SK-N-MC (cell line): ENCODE results near the gene ABHD13.

Source experiments
- DNase-seq: peaks from one replicate; pipeline ENCODE4 v3.0.0-alpha.2; 2011; ENCODE audit warnings: low read depth, low spot score
- H3K27ac ChIP-seq: fragments of 200-600 bp; sonication (generic); 2 replicates; pipeline ENCODE4 v1.5.1; 2016; ENCODE audit warnings: mixed run types
- H3K36me3 ChIP-seq: fragments of 200-600 bp; sonication (generic); 2 replicates; pipeline ENCODE4 v1.6.1; 2017; ENCODE audit warnings: antibody characterized with exemption, low read length, mixed read lengths; ENCODE audit not compliant: insufficient read depth
- H3K4me3 ChIP-seq: fragments of 200-600 bp; sonication (generic); 2 replicates; pipeline ENCODE4 v1.5.1; 2016
- H3K9ac ChIP-seq: fragments of 200-600 bp; sonication (generic); 2 replicates; pipeline ENCODE4 v1.8.0; 2017; ENCODE audit warnings: mixed run types, mixed read lengths; ENCODE audit not compliant: insufficient read length
- H3K9me3 ChIP-seq: fragments of 200-600 bp; sonication (generic); 2 replicates; pipeline ENCODE4 v1.6.1; 2017; ENCODE audit warnings: low read depth, mild to moderate bottlenecking, antibody characterized with exemption, low read length, moderate library complexity, mixed read lengths
- EZH2 ChIP-seq: fragments of 200-600 bp; sonication (generic); IDR thresholded peaks from one replicate; pipeline ENCODE4 v1.6.1; 2017; ENCODE audit warnings: antibody characterized with exemption
- FOXP2 ChIP-seq: optimal IDR thresholded peaks from 2 replicates; pipeline ENCODE3; 2011; ENCODE audit warnings: mild to moderate bottlenecking, moderate library complexity; ENCODE audit not compliant: insufficient read depth; ENCODE audit errors: extremely low read length, control extremely low read depth
- POLR2AphosphoS5 ChIP-seq: IDR thresholded peaks from 2 replicates; pipeline ENCODE4 v1.6.1; 2012; ENCODE audit warnings: mild to moderate bottlenecking, low read depth, low read length, borderline replicate concordance

The ABHD13 gene

DNA sequence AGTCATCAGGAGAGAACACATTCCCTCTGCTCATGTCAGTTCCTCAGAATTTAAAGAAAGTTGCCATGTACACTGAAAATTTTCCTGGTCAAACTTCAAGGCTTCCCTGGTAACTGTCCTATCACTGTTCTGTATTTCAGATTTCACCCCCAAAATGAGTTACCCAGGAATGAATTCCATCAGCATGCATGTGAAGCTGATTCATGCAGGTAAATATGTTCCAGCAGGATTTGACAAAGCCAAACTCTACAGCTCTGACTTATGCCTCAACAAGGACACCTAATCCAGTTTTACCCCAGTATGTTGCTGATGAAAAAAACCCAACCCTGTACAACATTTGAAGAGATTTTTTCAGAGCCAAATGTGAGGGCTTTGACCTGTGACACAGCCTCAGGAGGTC, 24.4 kb upstream of the ABHD13 start:
- DNase-seq, result no peak
- no peak overlapping the region for H3K4me3 ChIP-seq
- no peaks in the 10 kb centered on the region for H3K36me3 ChIP-seq
- H3K9me3 ChIP-seq, result no peaks in the 10 kb centered on the region
- no peak for TF ChIP-seq POLR2AphosphoS5
- TF ChIP-seq FOXP2, result no peak
- TF ChIP-seq EZH2, result no peak
- H3K9ac ChIP-seq, result no peak overlapping the region
- H3K27ac ChIP-seq, result no peak overlapping the region

DNA sequence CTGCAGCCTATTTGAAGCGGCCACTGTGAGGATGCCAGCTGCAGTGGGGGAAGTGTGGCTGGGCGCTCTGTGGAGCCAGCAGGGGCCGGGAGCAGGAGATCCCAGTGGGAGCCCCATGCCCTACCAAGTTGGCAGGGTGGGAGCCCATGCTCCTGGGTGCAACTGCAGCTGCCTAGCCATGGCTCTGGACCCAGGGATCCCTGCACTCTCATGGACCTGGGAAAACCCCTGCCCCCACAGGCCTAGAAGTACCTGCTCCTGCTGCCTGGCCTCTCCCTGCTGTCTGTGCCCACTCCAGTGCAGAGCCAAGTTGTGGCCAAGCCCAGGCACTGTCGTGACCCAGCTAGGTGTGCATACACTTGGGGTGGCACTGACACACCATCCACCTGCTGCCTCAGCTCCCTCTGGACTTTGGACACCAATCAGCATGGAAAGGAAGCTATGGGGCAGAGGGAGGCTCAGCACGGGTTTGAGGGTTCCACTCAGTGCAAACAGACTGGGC, 23.7 kb upstream of the ABHD13 start:
- H3K9ac ChIP-seq, result no peak overlapping the region
- H3K4me3 ChIP-seq, result no peak overlapping the region
- DNase-seq, result no peak
- no peaks in the 10 kb centered on the region for H3K36me3 ChIP-seq
- no peak for TF ChIP-seq POLR2AphosphoS5
- no peak for TF ChIP-seq EZH2
- H3K27ac ChIP-seq, result no peak overlapping the region
- H3K9me3 ChIP-seq, result no peaks in the 10 kb centered on the region

DNA sequence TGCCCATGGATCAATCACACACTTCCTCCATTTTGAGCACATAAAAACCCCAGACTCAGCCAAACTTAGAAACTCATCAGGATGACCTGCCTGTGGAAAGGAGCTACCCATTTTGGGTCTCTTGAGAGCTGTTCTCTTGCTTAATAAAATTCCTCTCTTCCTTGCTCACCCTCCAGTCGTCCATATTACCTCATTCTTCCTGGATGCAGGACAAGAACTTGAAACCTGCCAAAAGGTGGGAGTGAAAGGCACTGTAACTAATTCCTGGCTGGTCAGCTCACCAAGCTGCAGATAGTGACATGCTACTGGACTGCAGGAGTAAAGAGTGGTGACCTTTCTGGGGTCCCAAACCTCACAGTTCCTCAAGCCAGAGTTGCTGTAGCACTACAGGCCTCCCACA, 23.0 kb upstream of the ABHD13 start:
- H3K4me3 ChIP-seq, result no peak overlapping the region
- H3K36me3 ChIP-seq, result no peaks in the 10 kb centered on the region
- H3K9ac ChIP-seq, result no peak overlapping the region
- H3K27ac ChIP-seq, result no peak overlapping the region
- no peaks in the 10 kb centered on the region for H3K9me3 ChIP-seq
- DNase-seq, result no peak
- no peak for TF ChIP-seq FOXP2
- no peak for TF ChIP-seq POLR2AphosphoS5
- no peak for TF ChIP-seq EZH2

DNA sequence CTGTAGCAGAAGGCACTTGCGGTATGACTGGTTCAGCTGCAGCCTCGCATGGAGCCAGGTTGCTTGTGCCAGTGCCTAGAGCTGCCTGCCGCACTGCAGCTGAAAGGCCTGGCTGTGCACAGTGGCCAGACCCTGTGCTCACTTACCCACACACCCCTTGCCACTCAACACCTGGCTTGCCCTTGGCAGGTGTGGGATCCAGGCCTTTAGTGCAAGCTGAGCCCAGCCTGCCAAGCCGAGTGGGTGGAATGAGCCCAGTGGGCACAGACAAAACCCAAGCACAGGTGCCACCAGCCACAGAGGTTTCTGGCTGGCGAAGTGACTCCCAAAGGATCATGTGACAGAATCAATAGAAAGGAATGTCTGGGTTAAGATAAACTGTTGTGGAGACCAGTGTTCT, 22.3 kb upstream of the ABHD13 start:
- Histone ChIP-seq H3K4me3 (no peak overlapping the region), H3K9me3 (no peaks in the 10 kb centered on the region), H3K27ac (no peak overlapping the region), H3K9ac (no peak overlapping the region), H3K36me3 (no peaks in the 10 kb centered on the region)
- DNase-seq, result no peak
- TF ChIP-seq POLR2AphosphoS5 (no peak), EZH2 (no peak), FOXP2 (no peak)

DNA sequence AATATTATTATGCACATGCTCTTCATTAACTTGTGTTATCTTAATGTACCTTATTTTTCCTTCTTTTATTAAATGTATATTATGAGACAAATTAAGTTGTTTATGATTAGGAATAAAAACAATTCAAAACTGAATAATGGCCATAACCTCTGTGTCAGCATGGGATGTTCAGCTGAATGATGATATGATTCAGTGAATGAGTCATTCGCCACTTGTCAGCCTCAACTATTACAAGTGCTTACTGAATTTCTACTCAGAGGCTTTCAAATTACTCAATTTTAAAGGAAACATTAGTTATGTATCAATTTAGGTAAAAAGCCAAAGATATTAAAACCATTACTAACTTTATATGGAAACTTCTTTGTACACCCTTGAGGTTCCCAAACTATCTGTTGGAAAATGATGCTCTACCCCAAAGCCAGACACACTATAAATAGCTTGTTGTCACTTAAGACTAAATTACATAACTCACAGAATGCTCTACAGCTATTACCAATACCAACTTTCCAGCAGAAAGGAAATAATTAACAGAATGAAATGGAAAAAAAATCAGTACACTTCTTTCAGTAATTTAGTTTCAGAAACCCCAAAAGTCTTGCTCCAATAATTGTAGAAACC, 17.3 kb upstream of the ABHD13 start:
- no peak overlapping the region for H3K27ac ChIP-seq
- H3K9ac ChIP-seq, result no peak overlapping the region
- TF ChIP-seq POLR2AphosphoS5 (no peak), FOXP2 (no peak), EZH2 (no peak)
- H3K36me3 ChIP-seq, result no peaks in the 10 kb centered on the region
- H3K4me3 ChIP-seq, result no peak overlapping the region
- no peak for DNase-seq
- H3K9me3 ChIP-seq, result no peaks in the 10 kb centered on the region

DNA sequence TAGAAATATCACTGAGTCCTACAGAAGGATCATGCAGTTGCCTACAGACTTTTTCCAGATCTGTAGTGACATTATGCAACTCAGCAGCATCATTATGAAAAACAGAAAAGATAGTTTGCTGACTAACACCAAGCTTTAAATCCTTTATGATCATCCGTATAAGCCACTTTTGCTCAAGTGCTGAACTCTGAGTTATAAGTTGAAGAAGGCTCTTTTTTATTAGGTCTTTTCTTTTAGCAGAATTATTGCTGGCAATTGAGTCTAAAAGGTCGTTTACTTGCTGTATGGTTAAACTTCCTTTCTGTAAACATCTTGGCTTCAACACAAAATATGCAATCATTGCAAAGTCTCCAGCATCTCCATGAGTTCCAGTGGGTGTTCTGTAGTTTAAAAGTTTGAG, 7.6 kb upstream of the ABHD13 start:
- no peak for TF ChIP-seq EZH2
- no peak for TF ChIP-seq FOXP2
- TF ChIP-seq POLR2AphosphoS5, result no peak
- Histone ChIP-seq H3K9ac (no peak overlapping the region), H3K4me3 (no peak overlapping the region), H3K9me3 (no peaks in the 10 kb centered on the region), H3K27ac (no peak overlapping the region), H3K36me3 (peaks cover 23% of the 10 kb centered on the region)
- DNase-seq, result no peak

DNA sequence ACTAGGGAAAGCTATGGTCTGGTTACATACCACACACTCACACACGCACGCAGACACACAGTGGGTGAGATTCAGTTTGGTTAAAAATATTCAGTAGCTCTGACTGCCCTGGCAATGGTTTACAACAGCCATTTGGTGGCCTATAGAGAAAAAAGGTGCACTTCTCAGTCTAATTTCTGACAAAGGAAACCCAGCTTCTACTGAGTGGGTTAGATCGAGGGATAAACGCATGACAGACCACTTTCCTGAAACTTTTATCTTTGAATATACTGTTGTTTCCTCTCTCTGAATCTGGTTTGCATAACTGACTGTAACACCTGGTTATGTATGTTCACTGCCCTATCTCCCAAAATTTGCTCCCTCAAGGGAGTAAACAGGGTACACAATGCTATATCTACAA, 5.3 kb upstream of the ABHD13 start:
- Histone ChIP-seq H3K4me3 (no peak overlapping the region), H3K9me3 (no peaks in the 10 kb centered on the region), H3K27ac (no peak overlapping the region), H3K9ac (no peak overlapping the region), H3K36me3 (peaks cover 23% of the 10 kb centered on the region)
- DNase-seq, result no peak
- TF ChIP-seq EZH2 (no peak), FOXP2 (no peak), POLR2AphosphoS5 (no peak)

DNA sequence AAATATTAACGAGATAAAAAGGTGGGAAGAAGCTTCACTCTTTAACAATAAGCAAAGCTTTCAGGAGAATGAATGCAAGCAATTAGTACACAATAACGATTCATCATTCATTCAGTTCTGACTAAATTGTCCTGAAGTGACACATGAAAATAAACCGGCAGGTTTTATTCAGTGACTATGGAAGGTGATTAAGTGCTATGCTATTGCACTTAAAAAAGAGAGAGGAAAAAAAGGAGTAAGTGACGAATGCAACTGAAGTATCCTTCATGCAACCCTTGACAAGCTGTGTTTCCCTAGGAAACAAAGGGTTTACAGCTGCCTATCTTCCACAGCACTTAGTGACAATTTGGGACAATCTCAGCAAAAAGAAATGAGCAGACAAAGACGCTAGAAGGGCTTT, 4.2 kb upstream of the ABHD13 start:
- Histone ChIP-seq H3K36me3 (peaks cover 23% of the 10 kb centered on the region), H3K27ac (no peak overlapping the region), H3K9me3 (no peaks in the 10 kb centered on the region), H3K9ac (no peak overlapping the region), H3K4me3 (peak overlapping the region; percentile 50)
- no peak for DNase-seq
- TF ChIP-seq FOXP2, result no peak
- no peak for TF ChIP-seq EZH2
- TF ChIP-seq POLR2AphosphoS5, result no peak
